Activated naive CD4-positive, alpha-beta T cell treated with anti-CD3 and anti-CD28 coated beads, Interleukin-2, amount 50 U/mL, for 24 hours (primary cell): ENCODE data around the gene PROX1.

Experiments used
- H3K27ac Mint-ChIP-seq: one replicate; pipeline ENCODE4 v1.8.0; 2021; ENCODE audit warnings: mild to moderate bottlenecking, mixed read lengths
- H3K27me3 Mint-ChIP-seq: one replicate; pipeline ENCODE4 v1.8.0; 2021; ENCODE audit warnings: mixed read lengths
- H3K36me3 Mint-ChIP-seq: one replicate; pipeline ENCODE4 v1.8.0; 2021; ENCODE audit warnings: mixed read lengths
- H3K4me1 Mint-ChIP-seq: one replicate; pipeline ENCODE4 v1.8.0; 2021; ENCODE audit warnings: mixed read lengths
- H3K4me3 Mint-ChIP-seq: one replicate; pipeline ENCODE4 v1.8.0; 2021; ENCODE audit warnings: mild to moderate bottlenecking, mixed read lengths
- H3K9me3 Mint-ChIP-seq: one replicate; pipeline ENCODE4 v1.8.0; 2021; ENCODE audit warnings: mixed read lengths

The PROX1 gene

DNA sequence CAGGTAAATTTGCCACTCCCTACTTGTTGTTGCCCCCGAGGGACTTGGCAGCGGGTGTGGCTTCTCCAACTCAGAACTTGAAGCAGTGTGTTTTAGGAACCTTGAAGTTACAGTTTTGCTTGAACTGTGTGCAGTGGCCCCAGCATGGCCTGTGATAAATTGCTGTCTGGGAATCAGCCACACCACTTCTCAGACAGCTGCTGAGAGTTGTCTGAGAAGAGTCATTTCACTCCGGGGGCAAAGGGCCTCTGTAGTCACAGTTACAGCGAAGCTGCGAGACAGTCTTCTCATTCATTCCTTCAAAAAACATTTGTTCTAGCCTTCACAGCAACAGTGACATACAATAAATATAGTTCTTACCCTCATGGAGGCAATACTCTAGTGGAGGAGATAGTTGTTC is 70.3 kb downstream of the PROX1 start:
- H3K4me1 Mint-ChIP-seq: no peaks in the 10 kb centered on the region
- H3K9me3 Mint-ChIP-seq: no peaks in the 10 kb centered on the region
- no peaks in the 10 kb centered on the region for H3K27me3 Mint-ChIP-seq
- H3K27ac Mint-ChIP-seq: no peak overlapping the region
- H3K4me3 Mint-ChIP-seq: no peak overlapping the region
- H3K36me3 Mint-ChIP-seq: no peaks in the 10 kb centered on the region

GRCh38 chr1:214066190-214066589 is 78.4 kb downstream of the PROX1 start:
- no peaks in the 10 kb centered on the region for H3K4me1 Mint-ChIP-seq

GRCh38 chr1:214066936-214067335 is 79.2 kb downstream of the PROX1 start:
- Mint-ChIP-seq H3K27ac (no peak overlapping the region), H3K9me3 (no peaks in the 10 kb centered on the region), H3K4me3 (no peak overlapping the region), H3K27me3 (no peaks in the 10 kb centered on the region), H3K36me3 (no peaks in the 10 kb centered on the region), H3K4me1 (no peaks in the 10 kb centered on the region)

More at GRCh38 chr1:214066190-214066589, 78.4 kb downstream of the PROX1 start:
- no peaks in the 10 kb centered on the region for H3K27me3 Mint-ChIP-seq
- no peaks in the 10 kb centered on the region for H3K9me3 Mint-ChIP-seq
- H3K27ac Mint-ChIP-seq: no peak overlapping the region
- H3K36me3 Mint-ChIP-seq: no peaks in the 10 kb centered on the region
- H3K4me3 Mint-ChIP-seq: no peak overlapping the region

- no peaks in the 10 kb centered on the region for H3K9me3 Mint-ChIP-seq
- H3K36me3 Mint-ChIP-seq: no peaks in the 10 kb centered on the region
- no peak overlapping the region for H3K4me3 Mint-ChIP-seq
- H3K27ac Mint-ChIP-seq: no peak overlapping the region
- H3K27me3 Mint-ChIP-seq: no peaks in the 10 kb centered on the region
- H3K4me1 Mint-ChIP-seq: no peaks in the 10 kb centered on the region
Observed at GRCh38 chr1:214067397-214067796, 79.6 kb downstream of the PROX1 start.

- Mint-ChIP-seq H3K4me3 (no peak overlapping the region), H3K27ac (no peak overlapping the region)
Observed at GRCh38 chr1:214067853-214068703, 80.3 kb downstream of the PROX1 start.

DNA sequence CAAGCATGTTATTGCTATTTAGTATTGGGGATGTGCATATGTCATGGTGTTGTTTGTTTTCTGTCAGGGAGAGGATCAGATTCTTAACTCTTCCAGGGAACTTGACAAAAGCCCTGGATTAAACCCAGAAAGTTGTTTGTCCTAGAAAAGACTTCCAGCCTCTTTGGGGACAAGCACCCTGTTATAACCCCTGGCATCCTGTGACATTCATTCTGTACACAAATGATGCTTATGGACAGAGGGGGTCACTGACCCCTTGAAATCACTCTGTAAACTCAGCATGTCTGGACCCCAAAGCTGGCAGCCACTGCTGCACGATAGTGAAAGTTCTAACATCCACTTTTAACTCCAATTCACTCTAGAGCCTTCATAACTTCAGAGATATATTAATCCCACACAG is 81.2 kb downstream of the PROX1 start:
- no peaks in the 10 kb centered on the region for H3K4me1 Mint-ChIP-seq
- no peak overlapping the region for H3K27ac Mint-ChIP-seq
- peaks cover 2% of the 10 kb centered on the region for H3K27me3 Mint-ChIP-seq
- no peak overlapping the region for H3K4me3 Mint-ChIP-seq
- H3K9me3 Mint-ChIP-seq: no peaks in the 10 kb centered on the region
- no peaks in the 10 kb centered on the region for H3K36me3 Mint-ChIP-seq

More at GRCh38 chr1:214067853-214068703, 80.3 kb downstream of the PROX1 start:
- no peaks in the 10 kb centered on the region for H3K36me3 Mint-ChIP-seq
- no peaks in the 10 kb centered on the region for H3K9me3 Mint-ChIP-seq
- H3K27me3 Mint-ChIP-seq: peaks cover 2% of the 10 kb centered on the region
- no peaks in the 10 kb centered on the region for H3K4me1 Mint-ChIP-seq

- Mint-ChIP-seq H3K27ac (no peak overlapping the region), H3K4me1 (no peaks in the 10 kb centered on the region), H3K4me3 (no peak overlapping the region), H3K9me3 (no peaks in the 10 kb centered on the region), H3K36me3 (no peaks in the 10 kb centered on the region), H3K27me3 (peaks cover 6% of the 10 kb centered on the region)
Observed at GRCh38 chr1:214071469-214071868, 83.7 kb downstream of the PROX1 start.

GRCh38 chr1:214072426-214073157 is 84.8 kb downstream of the PROX1 start:
- H3K36me3 Mint-ChIP-seq: no peaks in the 10 kb centered on the region
- no peaks in the 10 kb centered on the region for H3K9me3 Mint-ChIP-seq
- H3K4me1 Mint-ChIP-seq: no peaks in the 10 kb centered on the region
- H3K27ac Mint-ChIP-seq: no peak overlapping the region
- H3K27me3 Mint-ChIP-seq: peaks cover 6% of the 10 kb centered on the region
- H3K4me3 Mint-ChIP-seq: no peak overlapping the region

DNA sequence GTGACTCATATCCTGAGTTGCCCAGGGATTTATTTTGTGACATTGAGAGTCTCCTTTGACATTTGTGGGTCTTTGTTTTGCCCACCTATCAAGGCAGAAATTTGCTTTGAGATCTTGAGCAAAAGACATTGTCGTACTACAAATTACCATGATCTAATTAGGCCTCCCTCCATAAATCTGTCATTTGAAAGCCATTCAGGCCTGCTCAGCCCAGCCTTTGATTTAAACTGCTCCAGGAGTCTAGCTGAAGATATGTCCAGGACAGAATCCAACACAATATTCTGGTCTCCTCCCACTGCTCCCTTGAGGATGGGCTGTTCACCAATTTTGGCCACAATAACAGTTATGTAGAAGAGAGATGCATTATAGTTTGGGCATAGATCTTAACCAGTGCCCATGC is 86.7 kb downstream of the PROX1 start:
- Mint-ChIP-seq H3K27me3 (peaks cover 6% of the 10 kb centered on the region), H3K27ac (no peak overlapping the region), H3K36me3 (no peaks in the 10 kb centered on the region), H3K4me1 (no peaks in the 10 kb centered on the region), H3K4me3 (no peak overlapping the region), H3K9me3 (no peaks in the 10 kb centered on the region)

GRCh38 chr1:214075305-214075998 is 87.7 kb downstream of the PROX1 start:
- peaks cover 5% of the 10 kb centered on the region for H3K9me3 Mint-ChIP-seq
- peak overlapping the region; percentile 0 for H3K27ac Mint-ChIP-seq
- H3K36me3 Mint-ChIP-seq: no peaks in the 10 kb centered on the region
- no peaks in the 10 kb centered on the region for H3K4me1 Mint-ChIP-seq
- H3K27me3 Mint-ChIP-seq: peaks cover 6% of the 10 kb centered on the region
- H3K4me3 Mint-ChIP-seq: no peak overlapping the region

- H3K4me3 Mint-ChIP-seq: no peak overlapping the region
- H3K9me3 Mint-ChIP-seq: peaks cover 5% of the 10 kb centered on the region
- H3K27me3 Mint-ChIP-seq: peaks cover 6% of the 10 kb centered on the region
- no peaks in the 10 kb centered on the region for H3K36me3 Mint-ChIP-seq
- no peaks in the 10 kb centered on the region for H3K4me1 Mint-ChIP-seq
- peak overlapping the region; percentile 0 for H3K27ac Mint-ChIP-seq
Observed at GRCh38 chr1:214075999-214076707, 88.4 kb downstream of the PROX1 start.

DNA sequence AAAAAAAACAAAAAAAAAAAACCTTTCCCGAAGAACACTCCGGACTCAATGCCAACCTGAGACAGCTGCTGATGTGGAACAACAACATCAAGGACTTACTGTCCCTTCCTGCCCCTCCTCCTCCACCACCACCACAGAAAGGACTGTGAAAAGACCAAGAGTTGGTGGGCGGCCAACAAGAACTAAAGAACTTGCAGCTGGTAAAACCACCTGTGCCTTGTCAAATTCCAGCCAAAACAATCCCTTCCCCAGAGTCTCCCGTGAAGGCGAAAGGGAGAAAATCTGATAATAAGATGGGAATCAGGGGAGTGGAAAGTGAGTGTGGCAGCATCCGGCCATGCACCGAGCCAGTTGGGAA is 88.9 kb downstream of the PROX1 start:
- H3K4me1 Mint-ChIP-seq: no peaks in the 10 kb centered on the region
- H3K27me3 Mint-ChIP-seq: peaks cover 6% of the 10 kb centered on the region
- peaks cover 5% of the 10 kb centered on the region for H3K9me3 Mint-ChIP-seq
- no peaks in the 10 kb centered on the region for H3K36me3 Mint-ChIP-seq
- no peak overlapping the region for H3K27ac Mint-ChIP-seq
- H3K4me3 Mint-ChIP-seq: no peak overlapping the region

GRCh38 chr1:214078950-214079349 is 91.2 kb downstream of the PROX1 start:
- Mint-ChIP-seq H3K27me3 (peaks cover 5% of the 10 kb centered on the region), H3K27ac (no peak overlapping the region), H3K4me1 (no peaks in the 10 kb centered on the region), H3K4me3 (no peak overlapping the region), H3K36me3 (no peaks in the 10 kb centered on the region), H3K9me3 (peaks cover 5% of the 10 kb centered on the region)

DNA sequence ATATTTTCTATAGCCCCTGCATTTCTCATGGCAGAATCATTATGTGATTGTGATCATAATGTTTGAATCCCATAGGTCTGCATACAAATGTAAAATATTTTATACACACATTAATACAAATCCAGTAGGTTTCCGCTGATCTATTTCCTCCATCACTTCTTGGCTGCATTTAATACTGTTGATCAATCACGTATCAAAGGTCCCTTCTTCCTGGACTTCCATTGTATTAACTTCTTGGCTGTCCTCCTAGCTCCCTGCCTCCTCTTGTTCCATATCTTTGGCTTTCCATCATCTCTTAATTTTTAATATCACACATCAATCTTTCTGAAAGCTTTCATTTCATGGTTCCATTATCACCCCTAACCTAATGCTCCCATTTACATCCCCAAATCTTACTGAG is 97.6 kb downstream of the PROX1 start:
- Mint-ChIP-seq H3K4me1 (no peaks in the 10 kb centered on the region), H3K27ac (no peak overlapping the region), H3K4me3 (no peak overlapping the region), H3K9me3 (peaks cover 18% of the 10 kb centered on the region), H3K27me3 (no peaks in the 10 kb centered on the region), H3K36me3 (no peaks in the 10 kb centered on the region)

GRCh38 chr1:214086945-214087344 is 99.2 kb downstream of the PROX1 start:
- Mint-ChIP-seq H3K4me3 (no peak overlapping the region), H3K36me3 (peaks cover 1% of the 10 kb centered on the region), H3K27ac (no peak overlapping the region), H3K4me1 (peaks cover 4% of the 10 kb centered on the region), H3K9me3 (peaks cover 23% of the 10 kb centered on the region), H3K27me3 (no peaks in the 10 kb centered on the region)
